Measurements from ENCODE around the gene MESD. TPM values are rescaled to one million over a fixed set of nuclear protein-coding genes. Genes with fewer than 3 reads are reported as not detected.
A peak's percentile ranks its signal among the peaks of the same experiment; 100 is the strongest.

The MESD gene
- total RNA-seq, 1 donor: 18.9 TPM

DNA sequence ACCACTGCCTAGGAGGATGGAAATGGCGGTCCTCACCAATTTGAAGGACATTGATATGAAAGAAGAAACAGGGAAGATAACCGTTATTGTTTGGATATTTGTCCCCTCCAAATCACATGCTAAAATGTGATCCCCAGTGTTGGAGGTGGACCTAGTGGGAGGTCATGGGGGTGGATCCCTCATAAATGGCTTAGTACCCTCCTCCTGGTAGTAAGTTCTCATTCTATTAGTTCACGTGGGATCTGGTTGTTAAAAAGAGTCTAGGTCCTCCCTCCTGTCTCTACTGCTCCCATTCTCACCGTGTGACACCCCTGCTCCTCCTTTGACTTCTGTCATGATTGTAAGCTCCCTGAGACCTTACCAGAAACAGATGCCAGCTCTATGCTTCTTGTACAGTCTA lies 41.6 kb upstream of the MESD start:
- H3K4me3 ChIP-seq (ENCODE audit: low read depth, low read length): no peak overlapping the region
- no peak for DNase-seq (ENCODE audit: low read depth)
- no peak for TF ChIP-seq CTCF (IDR thresholded peaks at IDR 0.05; ENCODE audit: insufficient read depth, low read length)

- H3K4me3 ChIP-seq (ENCODE audit: low read depth, low read length): no peak overlapping the region
- TF ChIP-seq CTCF (IDR thresholded peaks at IDR 0.05; ENCODE audit: insufficient read depth, low read length): no peak
- DNase-seq (ENCODE audit: low read depth): no peak
These were observed 40.7 kb upstream of the MESD start for GRCh38 chr15:81030301-81030750.

GRCh38 chr15:81029414-81030300 lies 40.0 kb upstream of the MESD start:
- no peak overlapping the region for H3K4me3 ChIP-seq (ENCODE audit: low read depth, low read length)
- DNase-seq (ENCODE audit: low read depth): peak; percentile 40
- TF ChIP-seq CTCF (IDR thresholded peaks at IDR 0.05; ENCODE audit: insufficient read depth, low read length): no peak

DNA sequence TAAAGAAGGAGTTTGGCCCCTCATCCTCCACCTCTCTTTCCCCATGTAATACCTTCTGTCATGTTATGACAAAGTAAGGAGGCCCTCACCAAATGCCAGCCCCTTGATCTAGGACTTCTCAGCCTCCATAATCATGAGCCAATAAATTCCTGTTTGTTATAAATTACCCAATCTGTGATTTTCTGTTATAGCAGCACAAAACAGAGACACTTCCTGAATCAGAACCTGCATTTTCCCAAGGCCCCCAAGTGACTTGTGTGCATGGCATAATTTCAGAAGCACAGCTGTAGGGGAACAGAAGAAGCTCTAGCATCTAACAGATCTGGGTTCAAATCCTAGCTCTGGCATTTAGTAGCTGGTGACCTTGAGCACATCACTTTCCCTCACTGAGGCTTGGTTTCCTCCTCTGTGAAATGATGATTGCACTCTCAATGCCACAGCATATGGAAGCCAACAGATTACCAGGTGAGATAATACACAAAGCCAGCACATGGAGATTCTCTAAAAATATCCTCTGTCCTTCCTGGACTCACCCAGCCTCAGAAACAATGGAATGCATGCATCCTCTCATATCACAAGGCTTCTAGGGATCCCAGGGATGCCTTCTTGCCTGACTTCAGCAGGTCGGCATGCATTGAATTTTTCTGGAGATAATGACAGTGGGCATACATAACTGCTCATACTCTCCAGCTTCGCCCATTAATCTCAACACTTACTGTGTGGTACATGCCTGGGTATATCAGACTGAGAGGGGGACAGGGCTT lies 37.4 kb upstream of the MESD start:
- no peak for TF ChIP-seq CTCF (IDR thresholded peaks at IDR 0.05; ENCODE audit: insufficient read depth, low read length)
- DNase-seq (ENCODE audit: low read depth): no peak
- no peak overlapping the region for H3K4me3 ChIP-seq (ENCODE audit: low read depth, low read length)

- no peak overlapping the region for H3K4me3 ChIP-seq (ENCODE audit: low read depth, low read length)
- no peak for TF ChIP-seq CTCF (IDR thresholded peaks at IDR 0.05; ENCODE audit: insufficient read depth, low read length)
- no peak for DNase-seq (ENCODE audit: low read depth)
These were observed 36.2 kb upstream of the MESD start for GRCh38 chr15:81025721-81026370.

GRCh38 chr15:81024936-81025335 lies 35.3 kb upstream of the MESD start:
- no peak overlapping the region for H3K4me3 ChIP-seq (ENCODE audit: low read depth, low read length)
- DNase-seq (ENCODE audit: low read depth): no peak
- TF ChIP-seq CTCF (IDR thresholded peaks at IDR 0.05; ENCODE audit: insufficient read depth, low read length): no peak

Measured in fibroblast of the aortic adventitia (primary cell).